Tibial artery (tissue), 4 donors: Measurements from ENCODE around the gene SPATA2.

Source experiments
- DNase-seq, 2 donors: peaks; one replicate each; pipeline ENCODE4 v3.0.0-alpha.2; 2019
- H3K27ac ChIP-seq, 2 donors: fragments of 200-600 bp; sonication (generic) in 1 of 2; 1 replicate in 1 of 2; 2 replicates in 1 of 2; pipeline ENCODE4 v1.5.1; 2018 to 2019; ENCODE audit warnings: mild to moderate bottlenecking in 1 of 2
- H3K27me3 ChIP-seq, 2 donors: fragments of 200-600 bp; sonication (generic) in 1 of 2; one replicate each; pipeline versions ENCODE4 v1.5.1 to v1.6.0; 2016 to 2019
- H3K36me3 ChIP-seq, 3 donors: fragments of 200-600 bp; sonication (generic) in 2 of 3; one replicate each; pipeline ENCODE4 v1.5.1; 2016 to 2019; ENCODE audit warnings: mild to moderate bottlenecking in 2 of 3
- H3K4me1 ChIP-seq, 4 donors: fragments of 200-600 bp; sonication (generic) in 2 of 4; 1 replicate in 3 of 4; 2 replicates in 1 of 4; pipeline ENCODE4 v1.5.1; 2016 to 2019
- H3K4me3 ChIP-seq, 2 donors: fragments of 200-600 bp; sonication (generic) in 1 of 2; 1 replicate in 1 of 2; 2 replicates in 1 of 2; pipeline ENCODE4 v1.5.1; 2018 to 2019; ENCODE audit warnings: mild to moderate bottlenecking in 2 of 2
- H3K9me3 ChIP-seq, 3 donors: fragments of 200-600 bp; sonication (generic) in 1 of 3; one replicate each; pipeline ENCODE4 v1.5.1; 2016 to 2019
- CTCF ChIP-seq, 2 experiments: fragments of 200-600 bp in 1 of 2; fragments of 450-650 bp in 1 of 2; IDR thresholded peaks; one replicate each; pipeline ENCODE4 v1.5.1; 2017 to 2019; ENCODE audit warnings: antibody characterized with exemption in 2 of 2, mild to moderate bottlenecking in 1 of 2, moderate library complexity in 1 of 2
- intact Hi-C: fragments of 100-400 bp; cut with DNase I; formaldehyde crosslinking; loops from one replicate; pipeline ENCODE4 v1.15.0; 2023; ENCODE audit warnings: low total_unique reads

Gene SPATA2

DNA sequence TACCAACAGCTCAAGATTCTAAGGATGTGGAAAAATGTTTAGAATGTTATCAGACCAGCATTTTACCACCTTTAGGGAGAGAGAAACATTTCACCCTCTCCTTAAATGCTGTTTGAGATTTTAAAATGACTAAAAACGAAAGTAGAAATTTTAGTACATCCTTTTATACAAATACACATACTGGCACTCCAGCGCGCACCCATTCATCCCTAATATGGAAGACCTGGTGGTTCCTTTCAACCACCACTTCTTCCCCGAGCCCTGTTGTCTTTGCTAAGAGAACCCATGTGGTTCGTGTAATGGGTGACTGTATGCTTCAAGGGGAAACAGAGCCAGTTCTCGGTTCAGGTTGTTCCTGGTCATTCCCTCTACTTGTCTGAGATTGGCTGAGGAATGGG is 21.3 kb downstream of the SPATA2 start:
- peaks cover 0 to 5% (median 0%) of the 10 kb centered on the region in 3 donors for H3K36me3 ChIP-seq
- H3K4me1 ChIP-seq, result peaks cover 0 to 24% (median 18%) of the 10 kb centered on the region in 4 donors
- no peak for TF ChIP-seq CTCF (IDR thresholded peaks at IDR 0.05)
- DNase-seq, result peak in 1 of 2 donors; percentile 47
- no peak overlapping the region for H3K27ac ChIP-seq
- no peak overlapping the region for H3K4me3 ChIP-seq
- intact Hi-C loops, result loop anchor here (10.0 kb wide), 1 partner anchor 79 kb away; the partner anchor contains the start of gene SLC9A8
- no peaks in the 10 kb centered on the region for H3K9me3 ChIP-seq
- H3K27me3 ChIP-seq, result no peaks in the 10 kb centered on the region

DNA sequence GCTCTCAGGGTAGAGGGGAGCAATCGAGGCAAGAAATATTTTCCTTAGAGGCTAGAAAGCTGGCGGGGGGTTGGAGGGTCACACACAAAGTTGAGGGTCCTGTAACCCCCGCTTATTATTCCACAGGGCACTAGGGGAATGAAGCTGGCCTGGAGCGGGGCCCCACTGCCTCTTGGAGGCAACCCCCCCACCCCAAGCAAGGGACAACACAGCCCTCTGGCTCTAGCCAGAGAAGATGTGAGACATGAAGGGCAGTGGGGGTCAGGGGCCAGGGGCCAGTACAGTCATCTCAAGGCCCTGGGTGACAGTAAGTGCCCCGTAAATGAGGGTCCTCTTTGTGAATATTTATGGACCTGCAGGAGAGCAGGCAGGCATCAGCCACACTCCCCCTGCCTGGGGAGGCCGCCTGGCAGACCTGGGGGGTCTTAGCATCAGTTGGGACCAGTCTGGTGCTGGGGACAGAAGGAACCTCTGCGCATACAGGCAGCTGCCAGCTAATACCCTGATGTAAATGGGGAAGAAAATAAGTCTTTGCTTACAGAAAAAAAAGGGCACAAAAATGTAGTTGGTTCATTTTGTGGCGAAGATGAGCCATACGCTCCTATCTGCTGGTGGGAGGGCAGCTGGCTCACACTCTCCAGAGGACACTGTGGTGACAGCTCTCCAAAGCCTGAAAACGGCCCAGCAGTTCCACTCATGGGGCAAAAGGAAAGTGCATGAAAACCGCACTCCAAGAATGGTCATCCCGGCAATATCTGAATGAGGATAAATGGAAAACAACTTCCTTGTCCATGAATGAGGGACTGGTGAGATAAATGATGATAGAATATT is 21.9 kb downstream of the SPATA2 start:
- Histone ChIP-seq H3K4me3 (no peak overlapping the region), H3K4me1 (peaks cover 0 to 25% (median 24%) of the 10 kb centered on the region in 4 donors), H3K9me3 (no peaks in the 10 kb centered on the region), H3K27ac (no peak overlapping the region), H3K36me3 (peaks cover 0 to 12% (median 0%) of the 10 kb centered on the region in 3 donors), H3K27me3 (no peaks in the 10 kb centered on the region)
- no peak for TF ChIP-seq CTCF (IDR thresholded peaks at IDR 0.05)
- intact Hi-C loops, result loop anchor here (10.0 kb wide), 1 partner anchor 79 kb away; the partner anchor contains the start of gene SLC9A8
- peak in 1 of 2 donors; percentile 58 for DNase-seq

DNA sequence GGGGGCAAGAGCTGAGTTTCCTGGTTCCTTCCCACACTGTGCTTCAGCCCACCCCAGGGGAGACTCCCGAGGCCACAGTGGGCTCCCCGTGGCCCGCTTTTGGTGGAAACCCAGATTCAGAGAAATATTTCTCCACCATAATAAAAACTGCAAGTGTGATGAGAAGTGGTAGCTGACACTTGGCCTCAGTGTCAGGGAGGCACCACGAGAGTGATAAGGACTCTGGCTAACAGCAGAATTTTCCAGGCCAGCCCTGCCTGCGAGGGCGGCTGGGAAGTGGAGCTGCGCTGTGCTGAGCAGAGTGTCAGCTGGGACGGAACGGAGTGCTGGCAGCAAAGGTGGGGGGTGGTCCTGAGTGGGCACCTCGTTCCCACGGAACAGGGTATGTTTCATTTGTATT is 22.5 kb downstream of the SPATA2 start:
- Histone ChIP-seq H3K4me3 (no peak overlapping the region), H3K27me3 (no peaks in the 10 kb centered on the region), H3K4me1 (peaks cover 0 to 32% (median 30%) of the 10 kb centered on the region in 4 donors), H3K27ac (no peak overlapping the region), H3K36me3 (peaks cover 0 to 18% (median 0%) of the 10 kb centered on the region in 3 donors), H3K9me3 (no peaks in the 10 kb centered on the region)
- no peak for TF ChIP-seq CTCF (IDR thresholded peaks at IDR 0.05)
- peak in 1 of 2 donors; percentile 54 for DNase-seq
- intact Hi-C loops, result loop anchor here (10.0 kb wide), 1 partner anchor 78 kb away; the partner anchor contains the start of gene SLC9A8

- DNase-seq, result peak in 1 of 2 donors; percentile 60
- Histone ChIP-seq H3K4me1 (peaks cover 0 to 37% (median 35%) of the 10 kb centered on the region in 4 donors), H3K27me3 (no peaks in the 10 kb centered on the region), H3K36me3 (peaks cover 0 to 21% (median 0%) of the 10 kb centered on the region in 3 donors), H3K9me3 (no peaks in the 10 kb centered on the region), H3K27ac (no peak overlapping the region), H3K4me3 (no peak overlapping the region)
- intact Hi-C loops, result loop anchor here (10.0 kb wide), 1 partner anchor 77 kb away; the partner anchor contains the start of gene SLC9A8
- TF ChIP-seq CTCF (IDR thresholded peaks at IDR 0.05), result no peak
Observed at GRCh38 chr20:49892260-49892659, 23.1 kb downstream of the SPATA2 start.

DNA sequence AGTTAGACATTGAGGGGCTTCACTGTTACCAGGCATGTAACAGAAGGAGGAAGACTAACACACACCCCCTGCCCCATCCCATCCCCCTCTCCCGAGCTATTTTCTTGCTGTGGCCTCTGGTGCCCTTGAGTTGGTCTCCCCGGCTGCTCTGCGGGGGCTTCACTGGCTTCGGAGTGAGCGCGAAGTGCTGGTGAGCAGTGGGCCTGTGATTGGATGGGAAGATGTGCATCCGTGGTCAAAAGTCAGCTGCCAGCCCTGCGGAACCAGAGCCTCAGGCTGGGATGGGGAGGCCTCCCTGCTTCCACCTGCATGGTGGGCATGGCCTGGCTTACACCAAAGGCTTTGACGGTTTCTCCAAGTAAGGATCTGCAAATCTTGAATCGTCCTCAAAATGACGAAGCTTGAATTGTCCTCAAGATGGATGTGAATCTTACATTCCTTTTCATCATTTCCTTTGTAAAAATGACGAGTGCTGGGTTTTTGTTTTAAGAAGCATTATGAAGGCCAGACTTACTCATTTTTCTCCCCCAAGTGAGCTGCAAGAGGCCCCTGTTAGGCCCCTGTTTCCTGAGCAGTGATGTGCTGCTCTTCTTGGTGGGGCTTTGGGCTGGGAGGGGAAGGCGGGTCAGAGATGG is 23.7 kb downstream of the SPATA2 start:
- Histone ChIP-seq H3K27me3 (no peaks in the 10 kb centered on the region), H3K4me3 (no peak overlapping the region), H3K36me3 (peaks cover 0 to 23% (median 0%) of the 10 kb centered on the region in 3 donors), H3K4me1 (peaks cover 0 to 43% (median 42%) of the 10 kb centered on the region in 4 donors), H3K27ac (no peak overlapping the region), H3K9me3 (no peaks in the 10 kb centered on the region)
- intact Hi-C loops, result loop anchor here (10.0 kb wide), 1 partner anchor 77 kb away; the partner anchor contains the start of gene SLC9A8
- peak; percentile 15 to 60 for DNase-seq
- TF ChIP-seq CTCF (IDR thresholded peaks at IDR 0.05), result no peak
